ENCODE data around the gene OTOG.

DNA sequence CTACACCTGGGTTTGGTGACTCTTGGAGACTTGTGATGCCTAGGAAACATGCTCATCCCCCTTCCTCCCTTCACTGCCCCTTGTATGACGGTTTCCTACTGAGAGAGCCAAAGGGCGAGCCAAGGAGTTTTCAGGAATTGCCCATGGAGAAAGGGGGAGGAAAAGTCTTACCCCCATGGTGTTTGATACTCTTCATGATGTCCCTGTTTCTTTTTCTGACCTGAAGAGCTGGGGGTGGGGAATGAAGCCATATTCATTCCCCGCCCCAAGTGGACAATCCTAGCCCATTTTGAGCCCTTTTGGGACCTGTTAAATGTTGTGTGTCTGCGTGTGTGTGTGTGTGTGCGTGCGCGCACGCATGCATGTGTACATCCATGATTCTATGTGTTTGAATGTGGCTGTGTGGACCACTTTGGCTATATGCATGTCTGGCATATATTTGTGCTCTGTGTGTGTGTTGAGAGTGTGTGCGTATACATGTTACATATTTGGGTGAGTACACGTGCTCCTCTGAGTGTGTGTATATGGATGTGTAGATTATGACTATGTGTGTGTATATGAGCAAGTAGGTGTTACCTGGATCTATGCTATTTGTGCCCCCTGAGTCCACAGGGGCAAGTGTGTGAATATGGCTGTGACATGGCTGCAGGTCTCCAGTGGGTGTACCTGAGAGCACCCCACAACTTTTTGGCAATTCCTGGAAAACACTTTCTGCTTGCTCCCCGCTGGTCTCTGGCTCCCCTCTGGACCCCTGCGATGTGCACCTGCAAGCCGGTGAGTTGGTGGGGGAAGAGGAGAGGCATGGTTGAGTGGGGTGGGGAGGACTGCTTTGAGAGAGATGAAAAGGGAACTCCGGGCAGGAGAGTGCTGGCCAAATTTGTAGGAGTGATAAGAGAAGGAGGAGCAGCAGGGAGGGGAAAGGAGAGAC lies 24.6 kb downstream of the OTOG start:
- TF ChIP-seq, protein P1, sequence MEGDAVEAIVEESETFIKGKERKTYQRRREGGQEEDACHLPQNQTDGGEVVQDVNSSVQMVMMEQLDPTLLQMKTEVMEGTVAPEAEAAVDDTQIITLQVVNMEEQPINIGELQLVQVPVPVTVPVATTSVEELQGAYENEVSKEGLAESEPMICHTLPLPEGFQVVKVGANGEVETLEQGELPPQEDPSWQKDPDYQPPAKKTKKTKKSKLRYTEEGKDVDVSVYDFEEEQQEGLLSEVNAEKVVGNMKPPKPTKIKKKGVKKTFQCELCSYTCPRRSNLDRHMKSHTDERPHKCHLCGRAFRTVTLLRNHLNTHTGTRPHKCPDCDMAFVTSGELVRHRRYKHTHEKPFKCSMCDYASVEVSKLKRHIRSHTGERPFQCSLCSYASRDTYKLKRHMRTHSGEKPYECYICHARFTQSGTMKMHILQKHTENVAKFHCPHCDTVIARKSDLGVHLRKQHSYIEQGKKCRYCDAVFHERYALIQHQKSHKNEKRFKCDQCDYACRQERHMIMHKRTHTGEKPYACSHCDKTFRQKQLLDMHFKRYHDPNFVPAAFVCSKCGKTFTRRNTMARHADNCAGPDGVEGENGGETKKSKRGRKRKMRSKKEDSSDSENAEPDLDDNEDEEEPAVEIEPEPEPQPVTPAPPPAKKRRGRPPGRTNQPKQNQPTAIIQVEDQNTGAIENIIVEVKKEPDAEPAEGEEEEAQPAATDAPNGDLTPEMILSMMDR (conservative IDR thresholded peaks at IDR 0.05 in 1 of 2, IDR thresholded peaks at IDR 0.05 in 1 of 2; ENCODE audit: extremely low read depth in 1 of 2, insufficient read depth in 1 of 2, low read depth in 1 of 2, low read length in 2 of 2): no peak
- no peak for TF ChIP-seq EZH2 (IDR thresholded peaks at IDR 0.05; ENCODE audit: borderline replicate concordance, low read length)
